Measurements from ENCODE around the gene CORIN. TPM values are rescaled to one million over a fixed set of nuclear protein-coding genes. Genes with fewer than 3 reads are reported as not detected.

The CORIN gene
- total RNA-seq, 2 experiments from 2014 or later = not detected

GRCh38 chr4:47615385-47615784 lies 222.5 kb downstream of the CORIN start:
- H3K27me3 Mint-ChIP-seq (ENCODE audit: low read depth) = peaks cover 7% of the 10 kb centered on the region
- DNase-seq (no peak), ATAC-seq (no peak)
- H3K36me3 Mint-ChIP-seq (ENCODE audit: low read depth) = no peaks in the 10 kb centered on the region
- no peak overlapping the region for H3K27ac Mint-ChIP-seq
- H3K4me3 Mint-ChIP-seq = no peak overlapping the region
- no peaks in the 10 kb centered on the region for H3K4me1 Mint-ChIP-seq (ENCODE audit: low read depth)
- CTCF ChIA-PET = no interaction called here
- POLR2A ChIA-PET = no interaction called here
- H3K9me3 Mint-ChIP-seq (ENCODE audit: insufficient read depth) = no peaks in the 10 kb centered on the region

- DNase-seq (no peak), ATAC-seq (no peak)
- Mint-ChIP-seq H3K9me3 (ENCODE audit: insufficient read depth) (no peaks in the 10 kb centered on the region), H3K27ac (no peak overlapping the region), H3K4me1 (ENCODE audit: low read depth) (no peaks in the 10 kb centered on the region), H3K4me3 (no peak overlapping the region), H3K27me3 (ENCODE audit: low read depth) (peaks cover 7% of the 10 kb centered on the region), H3K36me3 (ENCODE audit: low read depth) (no peaks in the 10 kb centered on the region)
- POLR2A ChIA-PET = no interaction called here
- CTCF ChIA-PET = no interaction called here
These were observed 225.5 kb downstream of the CORIN start for GRCh38 chr4:47612116-47613023.

- peaks cover 4% of the 10 kb centered on the region for H3K27me3 Mint-ChIP-seq (ENCODE audit: low read depth)
- no peaks in the 10 kb centered on the region for H3K9me3 Mint-ChIP-seq (ENCODE audit: insufficient read depth)
- DNase-seq = no peak
- no peak overlapping the region for H3K4me3 Mint-ChIP-seq
- no peak overlapping the region for H3K27ac Mint-ChIP-seq
- ATAC-seq = no peak
- ChIA-PET CTCF (no interaction called here), POLR2A (no interaction called here)
- H3K36me3 Mint-ChIP-seq (ENCODE audit: low read depth) = no peaks in the 10 kb centered on the region
- H3K4me1 Mint-ChIP-seq (ENCODE audit: low read depth) = no peaks in the 10 kb centered on the region
These were observed 231.4 kb downstream of the CORIN start for GRCh38 chr4:47606482-47606881.

GRCh38 chr4:47598896-47599295 lies 239.0 kb downstream of the CORIN start:
- Mint-ChIP-seq H3K36me3 (ENCODE audit: low read depth) (no peaks in the 10 kb centered on the region), H3K4me1 (ENCODE audit: low read depth) (no peaks in the 10 kb centered on the region), H3K27me3 (ENCODE audit: low read depth) (no peaks in the 10 kb centered on the region), H3K9me3 (ENCODE audit: insufficient read depth) (no peaks in the 10 kb centered on the region), H3K4me3 (no peak overlapping the region), H3K27ac (no peak overlapping the region)
- no peak for ATAC-seq
- no peak for DNase-seq
- POLR2A ChIA-PET = no interaction called here
- CTCF ChIA-PET = no interaction called here

- Mint-ChIP-seq H3K9me3 (ENCODE audit: insufficient read depth) (no peaks in the 10 kb centered on the region), H3K27me3 (ENCODE audit: low read depth) (no peaks in the 10 kb centered on the region), H3K4me3 (no peak overlapping the region), H3K4me1 (ENCODE audit: low read depth) (no peaks in the 10 kb centered on the region), H3K27ac (no peak overlapping the region), H3K36me3 (ENCODE audit: low read depth) (no peaks in the 10 kb centered on the region)
- ATAC-seq = no peak
- POLR2A ChIA-PET = no interaction called here
- CTCF ChIA-PET = no interaction called here
- DNase-seq = no peak
These were observed 239.5 kb downstream of the CORIN start for GRCh38 chr4:47598320-47598719.

GRCh38 chr4:47597696-47598095 lies 240.2 kb downstream of the CORIN start:
- no peaks in the 10 kb centered on the region for H3K27me3 Mint-ChIP-seq (ENCODE audit: low read depth)
- CTCF ChIA-PET = no interaction called here
- no peak for ATAC-seq
- no peaks in the 10 kb centered on the region for H3K4me1 Mint-ChIP-seq (ENCODE audit: low read depth)
- H3K4me3 Mint-ChIP-seq = no peak overlapping the region
- POLR2A ChIA-PET = no interaction called here
- H3K9me3 Mint-ChIP-seq (ENCODE audit: insufficient read depth) = no peaks in the 10 kb centered on the region
- DNase-seq = no peak
- no peak overlapping the region for H3K27ac Mint-ChIP-seq
- peaks cover 1% of the 10 kb centered on the region for H3K36me3 Mint-ChIP-seq (ENCODE audit: low read depth)

- Mint-ChIP-seq H3K4me3 (no peak overlapping the region), H3K9me3 (ENCODE audit: insufficient read depth) (no peaks in the 10 kb centered on the region), H3K27me3 (ENCODE audit: low read depth) (no peaks in the 10 kb centered on the region), H3K4me1 (ENCODE audit: low read depth) (peaks cover 2% of the 10 kb centered on the region), H3K27ac (no peak overlapping the region), H3K36me3 (ENCODE audit: low read depth) (peaks cover 24% of the 10 kb centered on the region)
- ChIA-PET CTCF (no interaction called here), POLR2A (no interaction called here)
- ATAC-seq = no peak
- no peak for DNase-seq
These were observed 247.5 kb downstream of the CORIN start for GRCh38 chr4:47590325-47590724.

- ATAC-seq (no peak), DNase-seq (no peak)
- ChIA-PET CTCF (no interaction called here), POLR2A (no interaction called here)
- Mint-ChIP-seq H3K27ac (no peak overlapping the region), H3K27me3 (ENCODE audit: low read depth) (no peaks in the 10 kb centered on the region), H3K9me3 (ENCODE audit: insufficient read depth) (no peaks in the 10 kb centered on the region), H3K36me3 (ENCODE audit: low read depth) (peaks cover 4% of the 10 kb centered on the region), H3K4me1 (ENCODE audit: low read depth) (peaks cover 2% of the 10 kb centered on the region), H3K4me3 (no peak overlapping the region)
These were observed 258.6 kb downstream of the CORIN start for GRCh38 chr4:47579235-47579634.

GRCh38 chr4:47577779-47578553 lies 259.9 kb downstream of the CORIN start:
- H3K4me1 Mint-ChIP-seq (ENCODE audit: low read depth) = no peaks in the 10 kb centered on the region
- no peaks in the 10 kb centered on the region for H3K9me3 Mint-ChIP-seq (ENCODE audit: insufficient read depth)
- CTCF ChIA-PET = no interaction called here
- H3K36me3 Mint-ChIP-seq (ENCODE audit: low read depth) = peaks cover 4% of the 10 kb centered on the region
- POLR2A ChIA-PET = no interaction called here
- no peaks in the 10 kb centered on the region for H3K27me3 Mint-ChIP-seq (ENCODE audit: low read depth)
- H3K4me3 Mint-ChIP-seq = no peak overlapping the region
- ATAC-seq = no peak
- DNase-seq = no peak
- no peak overlapping the region for H3K27ac Mint-ChIP-seq

- H3K27ac Mint-ChIP-seq = no peak overlapping the region
- H3K4me3 Mint-ChIP-seq = no peak overlapping the region
- POLR2A ChIA-PET = no interaction called here
- CTCF ChIA-PET = interaction anchor here (0.6 to 1.2 kb wide), 3 partner anchors 9 to 197 kb away, joined by 3 read pairs; no protein-coding TSS in a partner anchor
- no peaks in the 10 kb centered on the region for H3K27me3 Mint-ChIP-seq (ENCODE audit: low read depth)
- ATAC-seq = no peak
- no peaks in the 10 kb centered on the region for H3K4me1 Mint-ChIP-seq (ENCODE audit: low read depth)
- DNase-seq = no peak
- no peaks in the 10 kb centered on the region for H3K9me3 Mint-ChIP-seq (ENCODE audit: insufficient read depth)
- peaks cover 7% of the 10 kb centered on the region for H3K36me3 Mint-ChIP-seq (ENCODE audit: low read depth)
These were observed 264.9 kb downstream of the CORIN start for GRCh38 chr4:47572981-47573380.

- POLR2A ChIA-PET = no interaction called here
These were observed 267.1 kb downstream of the CORIN start for GRCh38 chr4:47570816-47571215.

GRCh38 chr4:47567511-47567910 lies 270.4 kb downstream of the CORIN start:
- ATAC-seq = no peak
- POLR2A ChIA-PET = no interaction called here
- CTCF ChIA-PET = interaction anchor here (0.6 to 1.5 kb wide), 4 partner anchors 36 to 170 kb away, joined by 3 to 4 read pairs (median 4); partner anchors contain the start of gene COMMD8
- no peak overlapping the region for H3K4me3 Mint-ChIP-seq
- H3K4me1 Mint-ChIP-seq (ENCODE audit: low read depth) = peaks cover 12% of the 10 kb centered on the region
- H3K9me3 Mint-ChIP-seq (ENCODE audit: insufficient read depth) = no peaks in the 10 kb centered on the region
- no peak for DNase-seq
- peaks cover 5% of the 10 kb centered on the region for H3K36me3 Mint-ChIP-seq (ENCODE audit: low read depth)
- no peaks in the 10 kb centered on the region for H3K27me3 Mint-ChIP-seq (ENCODE audit: low read depth)
- H3K27ac Mint-ChIP-seq = no peak overlapping the region

More at GRCh38 chr4:47570816-47571215, 267.1 kb downstream of the CORIN start:
- CTCF ChIA-PET = no interaction called here
- Mint-ChIP-seq H3K27me3 (ENCODE audit: low read depth) (no peaks in the 10 kb centered on the region), H3K9me3 (ENCODE audit: insufficient read depth) (no peaks in the 10 kb centered on the region), H3K27ac (no peak overlapping the region), H3K4me3 (no peak overlapping the region), H3K4me1 (ENCODE audit: low read depth) (no peaks in the 10 kb centered on the region), H3K36me3 (ENCODE audit: low read depth) (peaks cover 7% of the 10 kb centered on the region)
- DNase-seq (no peak), ATAC-seq (no peak)

Measured in activated CD8-positive, alpha-beta T cell treated with anti-CD3 and anti-CD28 coated beads, Interleukin-2, amount 10 ng/mL, durations not matched to agents 7 days and 5 days (primary cell).